ENCODE results near the gene ABCB11. TPM values are rescaled to one million over a fixed set of nuclear protein-coding genes. Genes with fewer than 3 reads are reported as not detected.

The ABCB11 gene
- total RNA-seq, 1 experiment from 2014 or later: 0.05 TPM

GRCh38 chr2:168904358-168904757 is 126.8 kb downstream of the ABCB11 start:
- intact Hi-C loops (cut with micrococcal nuclease; ENCODE audit: unreplicated experiment) (no loop called here), in situ Hi-C loops (cut with HindIII; ENCODE audit: low pct_unique_long_range_greater_than_20kb, low sequenced_read_pairs) (no loop called here)
- H3K4me1 ChIP-seq (ENCODE audit: control insufficient read depth, insufficient read depth, low read length): no peaks in the 10 kb centered on the region
- no peak overlapping the region for H3K4me3 ChIP-seq (ENCODE audit: low read depth in 2 of 2, low read length in 2 of 2)
- peaks cover 11% of the 10 kb centered on the region for H3K27me3 ChIP-seq (ENCODE audit: control insufficient read depth, insufficient read depth, low read length)
- no peak overlapping the region for H3K27ac ChIP-seq (ENCODE audit: low read length)
- no peaks in the 10 kb centered on the region for H3K9me3 ChIP-seq (ENCODE audit: control insufficient read depth, insufficient read depth, low read depth, low read length)
- DNase-seq (ENCODE audit: low read depth, low spot score): no peak
- no peak for ATAC-seq
- CTCF ChIA-PET: no interaction called here
- BruUV-seq (replicated peaks): no TSS peak
- TF ChIP-seq REST (IDR thresholded peaks at IDR 0.05; ENCODE audit: insufficient read depth in 1 of 2, low read depth in 2 of 2, low read length in 1 of 2) (no peak), CTCF (IDR thresholded peaks at IDR 0.05) (no peak), TCF7L2 (IDR thresholded peaks at IDR 0.05; ENCODE audit: low read depth, low read length) (no peak), POLR2AphosphoS5 (IDR thresholded peaks at IDR 0.05; ENCODE audit: low read depth, low read length) (no peak), SIN3A (IDR thresholded peaks at IDR 0.05; ENCODE audit: borderline replicate concordance, insufficient read depth, low read depth, low read length) (no peak)
- no peaks in the 10 kb centered on the region for H3K36me3 ChIP-seq (ENCODE audit: control insufficient read depth, insufficient read depth, low read length)
- POLR2A ChIA-PET: no interaction called here

GRCh38 chr2:168903888-168904287 is 127.2 kb downstream of the ABCB11 start:
- no TSS peak for BruUV-seq (replicated peaks)
- intact Hi-C loops (cut with micrococcal nuclease; ENCODE audit: unreplicated experiment): no loop called here

More at GRCh38 chr2:168903888-168904287, 127.2 kb downstream of the ABCB11 start:
- Histone ChIP-seq H3K27me3 (ENCODE audit: control insufficient read depth, insufficient read depth, low read length) (peaks cover 8% of the 10 kb centered on the region), H3K4me1 (ENCODE audit: control insufficient read depth, insufficient read depth, low read length) (no peaks in the 10 kb centered on the region), H3K36me3 (ENCODE audit: control insufficient read depth, insufficient read depth, low read length) (no peaks in the 10 kb centered on the region), H3K27ac (ENCODE audit: low read length) (no peak overlapping the region), H3K4me3 (ENCODE audit: low read depth in 2 of 2, low read length in 2 of 2) (no peak overlapping the region), H3K9me3 (ENCODE audit: control insufficient read depth, insufficient read depth, low read depth, low read length) (no peaks in the 10 kb centered on the region)
- ATAC-seq (no peak), DNase-seq (ENCODE audit: low read depth, low spot score) (no peak)
- POLR2A ChIA-PET: no interaction called here
- CTCF ChIA-PET: no interaction called here
- in situ Hi-C loops (cut with HindIII; ENCODE audit: low pct_unique_long_range_greater_than_20kb, low sequenced_read_pairs): no loop called here
- TF ChIP-seq TCF7L2 (IDR thresholded peaks at IDR 0.05; ENCODE audit: low read depth, low read length) (no peak), POLR2AphosphoS5 (IDR thresholded peaks at IDR 0.05; ENCODE audit: low read depth, low read length) (no peak), CTCF (IDR thresholded peaks at IDR 0.05) (no peak), SIN3A (IDR thresholded peaks at IDR 0.05; ENCODE audit: borderline replicate concordance, insufficient read depth, low read depth, low read length) (no peak), REST (IDR thresholded peaks at IDR 0.05; ENCODE audit: insufficient read depth in 1 of 2, low read depth in 2 of 2, low read length in 1 of 2) (no peak)
